Body of pancreas (tissue), 4 donors: ENCODE results near the gene NELL2. TPM values are rescaled to one million over a fixed set of nuclear protein-coding genes. Genes with fewer than 3 reads are reported as not detected.

Experiments
- ATAC-seq: fragments of 150-250 bp; one replicate; pipeline ENCODE4 v1.9.1; 2016
- DNase-seq, 4 donors: peaks; one replicate each; pipeline ENCODE4 v3.0.0-alpha.2; 2019
- H3K27ac ChIP-seq, 4 donors: fragments of 200-600 bp; sonication (generic); 1 replicate in 3 of 4; 2 replicates in 1 of 4; pipeline versions ENCODE4 v1.5.1 to v1.6.1; 2016 to 2019; ENCODE audit warnings: mild to moderate bottlenecking in 1 of 4, mixed read lengths in 1 of 4, moderate library complexity in 1 of 4
- H3K27me3 ChIP-seq, 2 donors: fragments of 200-600 bp; sonication (generic); one replicate each; pipeline ENCODE4 v1.6.0; 2016; ENCODE audit warnings: mild to moderate bottlenecking in 1 of 2
- H3K36me3 ChIP-seq, 2 donors: fragments of 200-600 bp; sonication (generic); replicated peaks in 1 of 2; 2 replicates each; pipeline ENCODE4 v1.5.1; 2016; ENCODE audit warnings: low read depth in 2 of 2; ENCODE audit not compliant: insufficient read depth in 1 of 2
- H3K4me1 ChIP-seq: fragments of 200-600 bp; sonication (generic); one replicate; pipeline ENCODE4 v1.6.0; 2016
- H3K4me3 ChIP-seq, 2 donors: fragments of 200-600 bp; sonication (generic); 1 replicate in 1 of 2; 2 replicates in 1 of 2; pipeline ENCODE4 v1.5.1; 2016 to 2019
- H3K9me3 ChIP-seq, 3 donors: fragments of 200-600 bp; sonication (generic); 1 replicate in 2 of 3; 2 replicates in 1 of 3; pipeline ENCODE4 v1.5.1; 2016
- CTCF ChIP-seq, 7 experiments: fragments of 450-650 bp in 4 of 7; fragments of 200-600 bp in 3 of 7; sonication (generic) in 3 of 7; IDR thresholded peaks; one replicate each; pipeline ENCODE4 v1.5.1; 2016 to 2019; ENCODE audit warnings: antibody characterized with exemption in 7 of 7
- POLR2A ChIP-seq, 3 donors: fragments of 450-650 bp; IDR thresholded peaks; one replicate each; pipeline ENCODE4 v1.6.1; 2016; ENCODE audit warnings: antibody characterized with exemption in 3 of 3, mild to moderate bottlenecking in 2 of 3
- WGBS, 2 donors: methylation state at CpG; one replicate each; pipeline ENCODE4 v1.1.5; 2017; 5-methylcytosine and 5-hydroxymethylcytosine counted together
- intact Hi-C: fragments of 100-400 bp; cut with DNase I; formaldehyde crosslinking; loops from one replicate; pipeline ENCODE4 v1.15.1; 2023
- total RNA-seq, 2 donors: library from RNA; depleted of rRNA; stranded (reverse); fragments of >200 nt; gene quantifications; one replicate each; pipeline ENCODE4 v1.1.0, GENCODE V29; 2016

The NELL2 gene
- total RNA-seq, 2 donors from 2014 or later, result 3.6 TPM; not detected in 1

DNA sequence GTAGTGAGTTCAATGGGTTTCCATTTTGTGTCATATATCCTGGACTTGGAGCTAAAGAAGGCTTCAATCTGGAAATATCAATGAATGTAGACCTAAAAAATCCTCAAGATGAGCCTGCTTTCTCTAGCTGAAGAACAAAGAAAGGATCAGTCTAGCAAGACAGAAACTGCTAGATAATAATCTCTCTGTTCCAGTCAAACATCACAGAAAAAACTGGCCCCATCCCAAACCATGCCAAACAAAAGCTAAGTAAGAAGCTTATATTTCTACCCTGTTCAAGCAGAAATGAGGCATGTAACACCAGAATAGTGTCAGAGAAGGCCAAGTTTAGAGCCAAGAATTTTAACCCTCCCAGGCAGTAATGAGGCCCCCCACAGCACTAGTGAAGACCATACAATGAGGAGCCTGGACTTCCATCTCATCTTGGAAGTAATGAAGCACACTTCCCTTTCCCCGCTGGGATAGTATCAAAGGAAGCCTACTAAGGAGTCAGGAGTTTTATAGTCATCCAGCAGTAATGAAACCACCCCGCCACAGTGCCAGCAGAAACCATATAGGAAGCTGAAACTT lies 95.8 kb downstream of the NELL2 start:
- DNase-seq (no peak), ATAC-seq (no peak)
- intact Hi-C loops, result no loop called here
- 75 to 79% methylated on average over 2 of the region's 2 CpGs for WGBS, 2 donors
- H3K4me1 ChIP-seq, result no peaks in the 10 kb centered on the region
- no peak overlapping the region for H3K4me3 ChIP-seq
- H3K27ac ChIP-seq, result no peak overlapping the region
- TF ChIP-seq POLR2A (IDR thresholded peaks at IDR 0.05) (no peak), CTCF (IDR thresholded peaks at IDR 0.05) (no peak)
- H3K27me3 ChIP-seq, result no peaks in the 10 kb centered on the region
- H3K9me3 ChIP-seq, result no peaks in the 10 kb centered on the region
- H3K36me3 ChIP-seq, result no peaks in the 10 kb centered on the region

- no peak for ATAC-seq
- TF ChIP-seq POLR2A (IDR thresholded peaks at IDR 0.05) (no peak), CTCF (IDR thresholded peaks at IDR 0.05) (no peak)
- 65 to 78% methylated on average over 6 of the region's 6 CpGs for WGBS, 2 donors
- Histone ChIP-seq H3K36me3 (no peaks in the 10 kb centered on the region), H3K27me3 (no peaks in the 10 kb centered on the region), H3K4me1 (no peaks in the 10 kb centered on the region), H3K9me3 (no peaks in the 10 kb centered on the region), H3K4me3 (no peak overlapping the region), H3K27ac (no peak overlapping the region)
- intact Hi-C loops, result no loop called here
- DNase-seq, result no peak
Measured at GRCh38 chr12:44779766-44780165, 96.3 kb downstream of the NELL2 start.

- 41 to 66% methylated on average over 1 of the region's 1 CpG for WGBS, 2 donors
- H3K4me3 ChIP-seq, result no peak overlapping the region
- no peak overlapping the region for H3K27ac ChIP-seq
- no peaks in the 10 kb centered on the region for H3K27me3 ChIP-seq
- ATAC-seq, result no peak
- no peaks in the 10 kb centered on the region for H3K9me3 ChIP-seq
- no peaks in the 10 kb centered on the region for H3K4me1 ChIP-seq
- DNase-seq, result no peak
- no peaks in the 10 kb centered on the region for H3K36me3 ChIP-seq
- intact Hi-C loops, result no loop called here
- TF ChIP-seq POLR2A (IDR thresholded peaks at IDR 0.05), result no peak
- TF ChIP-seq CTCF (IDR thresholded peaks at IDR 0.05), result no peak
Measured at GRCh38 chr12:44778863-44779262, 97.3 kb downstream of the NELL2 start.

DNA sequence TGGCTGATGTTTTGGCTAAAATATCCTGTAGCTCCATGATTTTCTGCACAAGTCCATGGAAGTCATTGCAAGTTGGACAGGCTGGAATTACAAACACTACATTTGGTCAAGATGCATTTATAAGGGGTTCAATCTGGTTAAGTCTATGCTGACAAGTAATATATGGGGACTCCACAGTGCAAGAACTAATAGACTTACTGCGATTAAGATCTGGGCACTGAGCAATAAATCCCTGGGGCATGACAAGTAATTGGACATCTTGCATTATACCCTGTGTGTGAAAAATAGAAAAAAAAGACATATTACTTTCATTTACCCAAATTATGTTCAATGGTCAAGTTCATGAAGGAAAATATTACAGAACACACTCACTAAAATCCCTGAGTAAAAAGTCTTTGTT lies 99.1 kb downstream of the NELL2 start:
- no peak for ATAC-seq
- no peaks in the 10 kb centered on the region for H3K27me3 ChIP-seq
- no peak overlapping the region for H3K4me3 ChIP-seq
- H3K9me3 ChIP-seq, result no peaks in the 10 kb centered on the region
- H3K27ac ChIP-seq, result no peak overlapping the region
- no peak for TF ChIP-seq POLR2A (IDR thresholded peaks at IDR 0.05)
- no peak for TF ChIP-seq CTCF (IDR thresholded peaks at IDR 0.05)
- WGBS, 2 donors, result 80 to 92% methylated on average over 1 of the region's 1 CpG
- intact Hi-C loops, result no loop called here
- no peaks in the 10 kb centered on the region for H3K4me1 ChIP-seq
- no peaks in the 10 kb centered on the region for H3K36me3 ChIP-seq
- no peak for DNase-seq

GRCh38 chr12:44775901-44776300 lies 100.2 kb downstream of the NELL2 start:
- TF ChIP-seq POLR2A (IDR thresholded peaks at IDR 0.05), result no peak
- no peak for TF ChIP-seq CTCF (IDR thresholded peaks at IDR 0.05)
- no peaks in the 10 kb centered on the region for H3K36me3 ChIP-seq
- no peak for ATAC-seq
- no peaks in the 10 kb centered on the region for H3K9me3 ChIP-seq
- WGBS, 2 donors, result 64 to 65% methylated on average over 6 of the region's 6 CpGs
- H3K4me3 ChIP-seq, result no peak overlapping the region
- no peaks in the 10 kb centered on the region for H3K27me3 ChIP-seq
- no peaks in the 10 kb centered on the region for H3K4me1 ChIP-seq
- DNase-seq, result no peak
- H3K27ac ChIP-seq, result no peak overlapping the region
- intact Hi-C loops, result no loop called here
